Sigmoid colon (tissue), 7 donors: Measurements from ENCODE around the gene ALDH16A1. TPM values are rescaled to one million over a fixed set of nuclear protein-coding genes. Genes with fewer than 3 reads are reported as not detected.
A peak's percentile ranks its signal among the peaks of the same experiment; 100 is the strongest.

Source experiments
- DNase-seq: peaks from one replicate; pipeline ENCODE4 v3.0.0-alpha.2; 2019
- H3K27ac ChIP-seq, 4 donors: fragments of 200-600 bp; sonication (generic); one replicate each; pipeline ENCODE4 v1.5.1; 2016 to 2019; ENCODE audit warnings: mild to moderate bottlenecking in 1 of 4
- H3K27me3 ChIP-seq, 3 donors: fragments of 200-600 bp; sonication (generic); one replicate each; pipeline ENCODE4 v1.5.1; 2019; ENCODE audit warnings: mild to moderate bottlenecking in 1 of 3
- H3K36me3 ChIP-seq, 4 donors: fragments of 200-600 bp; sonication (generic); one replicate each; pipeline ENCODE4 v1.5.1; 2016 to 2019
- H3K4me1 ChIP-seq, 4 donors: fragments of 200-600 bp; sonication (generic); one replicate each; pipeline ENCODE4 v1.5.1; 2017 to 2019
- H3K4me3 ChIP-seq, 4 donors: fragments of 200-600 bp; sonication (generic); one replicate each; pipeline ENCODE4 v1.5.1; 2017 to 2019; ENCODE audit warnings: mild to moderate bottlenecking in 2 of 4, moderate library complexity in 1 of 4
- H3K9me3 ChIP-seq, 4 donors: fragments of 200-600 bp in 3 of 4; sonication (generic) in 3 of 4; one replicate each; pipeline versions ENCODE4 v1.5.1 to v1.6.1; 2013 to 2019
- EP300 ChIP-seq, 4 donors: sonication (generic); formaldehyde crosslinking; IDR thresholded peaks; one replicate each; pipeline ENCODE4 v1.6.1; 2017; ENCODE audit warnings: antibody characterized with exemption in 4 of 4
- POLR2A ChIP-seq, 2 donors: fragments of 450-650 bp; IDR thresholded peaks; one replicate each; pipeline ENCODE4 v1.6.1; 2016; ENCODE audit warnings: antibody characterized with exemption in 2 of 2, mild to moderate bottlenecking in 2 of 2, moderate library complexity in 2 of 2
- POLR2AphosphoS5 ChIP-seq, 4 donors: sonication (generic); formaldehyde crosslinking; IDR thresholded peaks; one replicate each; pipeline ENCODE4 v1.6.1; 2017; ENCODE audit warnings: antibody characterized with exemption in 4 of 4
- WGBS, 2 donors: extraction: QIAGEN DNeasy Blood & Tissue Kit; methylation state at CpG; one replicate each; pipeline ENCODE4 v1.1.7; 2013; 5-methylcytosine and 5-hydroxymethylcytosine counted together
- intact Hi-C: fragments of 100-400 bp; cut with DNase I; formaldehyde crosslinking; loops from one replicate; pipeline ENCODE4 v1.15.1; 2023
- polyA plus RNA-seq, 3 donors: library from polyadenylated mRNA; stranded (reverse); fragments of 200-250 nt; gene quantifications; one replicate each; pipeline ENCODE4 v1.2.3, GENCODE V29; 2013
- total RNA-seq, 4 donors: library from RNA; depleted of rRNA; stranded (reverse); fragments of >200 nt; gene quantifications; one replicate each; pipeline ENCODE4 v1.1.0, GENCODE V29; 2016
- TF ChIP-seq, protein P1 (sequence below), 4 experiments: fragments of 450-650 bp in 3 of 4; fragments of 200-600 bp in 1 of 4; IDR thresholded peaks; one replicate each; pipeline ENCODE4 v1.5.1; 2016 to 2019; ENCODE audit warnings: antibody characterized with exemption in 4 of 4, mild to moderate bottlenecking in 3 of 4, moderate library complexity in 2 of 4
- donor health status: healthy with polysubstance abuse.
- donor health status: Bipolar disorder and iron deficiency.
- donor health status: healthy.

Gene ALDH16A1
- total and polyA plus RNA-seq, 7 donors, result 14.1 to 44.2 (median 18.0) TPM

DNA sequence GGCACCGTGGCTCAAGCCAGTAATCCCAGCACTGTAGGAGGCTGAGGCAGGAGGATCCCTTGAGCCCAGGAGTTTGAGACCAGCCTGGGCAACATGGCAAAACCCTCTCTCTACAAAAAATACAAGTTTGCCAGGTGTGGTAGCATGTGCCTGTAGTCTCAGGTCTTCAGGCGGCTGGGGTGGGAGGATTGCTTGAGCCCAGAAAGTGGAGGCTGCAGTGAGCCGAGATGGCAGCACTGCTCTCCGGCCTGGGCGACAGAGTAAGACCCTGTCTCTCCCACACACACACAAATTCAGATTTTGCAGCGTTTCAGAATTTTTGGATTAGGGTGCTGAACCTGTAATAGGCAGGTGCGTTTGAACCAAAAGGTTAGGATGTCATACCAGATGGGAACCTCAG, 45.5 kb downstream of the ALDH16A1 start:
- H3K36me3 ChIP-seq, result peaks cover 27 to 31% (median 29%) of the 10 kb centered on the region in 4 donors
- DNase-seq, result no peak
- H3K9me3 ChIP-seq, result no peaks in the 10 kb centered on the region
- no peak overlapping the region for H3K4me3 ChIP-seq
- no peaks in the 10 kb centered on the region for H3K27me3 ChIP-seq
- intact Hi-C loops, result loop anchor here (5.0 kb wide), 2 partner anchors 179 to 379 kb away; partner anchors contain the start of genes AKT1S1, PRMT1 and TBC1D17
- H3K27ac ChIP-seq, result no peak overlapping the region
- peaks cover 0 to 46% (median 34%) of the 10 kb centered on the region in 4 donors for H3K4me1 ChIP-seq
- TF ChIP-seq EP300 (IDR thresholded peaks at IDR 0.05) (no peak), POLR2A (IDR thresholded peaks at IDR 0.05) (no peak), POLR2AphosphoS5 (IDR thresholded peaks at IDR 0.05) (no peak)
- TF ChIP-seq, protein P1, sequence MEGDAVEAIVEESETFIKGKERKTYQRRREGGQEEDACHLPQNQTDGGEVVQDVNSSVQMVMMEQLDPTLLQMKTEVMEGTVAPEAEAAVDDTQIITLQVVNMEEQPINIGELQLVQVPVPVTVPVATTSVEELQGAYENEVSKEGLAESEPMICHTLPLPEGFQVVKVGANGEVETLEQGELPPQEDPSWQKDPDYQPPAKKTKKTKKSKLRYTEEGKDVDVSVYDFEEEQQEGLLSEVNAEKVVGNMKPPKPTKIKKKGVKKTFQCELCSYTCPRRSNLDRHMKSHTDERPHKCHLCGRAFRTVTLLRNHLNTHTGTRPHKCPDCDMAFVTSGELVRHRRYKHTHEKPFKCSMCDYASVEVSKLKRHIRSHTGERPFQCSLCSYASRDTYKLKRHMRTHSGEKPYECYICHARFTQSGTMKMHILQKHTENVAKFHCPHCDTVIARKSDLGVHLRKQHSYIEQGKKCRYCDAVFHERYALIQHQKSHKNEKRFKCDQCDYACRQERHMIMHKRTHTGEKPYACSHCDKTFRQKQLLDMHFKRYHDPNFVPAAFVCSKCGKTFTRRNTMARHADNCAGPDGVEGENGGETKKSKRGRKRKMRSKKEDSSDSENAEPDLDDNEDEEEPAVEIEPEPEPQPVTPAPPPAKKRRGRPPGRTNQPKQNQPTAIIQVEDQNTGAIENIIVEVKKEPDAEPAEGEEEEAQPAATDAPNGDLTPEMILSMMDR (IDR thresholded peaks at IDR 0.05), result no peak
- WGBS, 2 donors, result 72 to 73% methylated on average over 7 of the region's 7 CpGs

DNA sequence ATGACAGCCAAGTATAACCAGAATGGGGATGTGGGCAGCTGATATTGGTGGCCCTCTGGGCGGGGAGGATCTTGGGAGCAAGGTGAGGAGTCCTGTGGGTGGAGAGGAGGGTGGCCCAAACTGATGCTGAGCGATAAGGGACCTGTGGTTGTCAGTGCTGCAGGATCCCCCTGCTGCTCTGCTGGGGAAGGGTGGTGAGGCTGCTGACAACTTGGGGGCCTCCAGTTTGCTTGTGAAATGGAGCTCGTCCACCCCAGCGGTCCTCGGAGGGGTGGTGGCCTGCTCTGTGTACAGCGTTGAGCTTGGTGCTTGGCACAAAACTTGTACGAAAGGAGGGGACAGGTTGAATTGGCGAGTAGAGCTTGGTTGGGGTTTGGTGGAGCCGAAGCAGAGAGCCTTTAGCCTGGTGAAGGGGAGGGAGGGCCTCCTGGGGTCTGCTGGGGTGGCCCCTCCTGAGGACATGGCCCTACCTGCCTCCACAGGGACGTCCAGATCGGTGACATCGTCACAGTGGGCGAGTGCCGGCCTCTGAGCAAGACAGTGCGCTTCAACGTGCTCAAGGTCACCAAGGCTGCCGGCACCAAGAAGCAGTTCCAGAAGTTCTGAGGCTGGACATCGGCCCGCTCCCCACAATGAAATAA, 46.1 kb downstream of the ALDH16A1 start:
- H3K4me3 ChIP-seq, result no peak overlapping the region
- H3K9me3 ChIP-seq, result no peaks in the 10 kb centered on the region
- no peaks in the 10 kb centered on the region for H3K27me3 ChIP-seq
- intact Hi-C loops, result loop anchor here (5.0 kb wide), 2 partner anchors 178 to 378 kb away; partner anchors contain the start of genes AKT1S1, PRMT1 and TBC1D17
- WGBS, 2 donors, result 66 to 69% methylated on average over 19 of the region's 19 CpGs
- peak overlapping the region in 1 of 4 donors; percentile 5 for H3K27ac ChIP-seq
- H3K4me1 ChIP-seq, result peaks cover 0 to 46% (median 34%) of the 10 kb centered on the region in 4 donors
- no peak for DNase-seq
- TF ChIP-seq POLR2AphosphoS5 (IDR thresholded peaks at IDR 0.05) (no peak), EP300 (IDR thresholded peaks at IDR 0.05) (no peak), POLR2A (IDR thresholded peaks at IDR 0.05) (no peak)
- TF ChIP-seq, protein P1 (IDR thresholded peaks at IDR 0.05), result no peak
- peaks cover 27 to 31% (median 29%) of the 10 kb centered on the region in 4 donors for H3K36me3 ChIP-seq

DNA sequence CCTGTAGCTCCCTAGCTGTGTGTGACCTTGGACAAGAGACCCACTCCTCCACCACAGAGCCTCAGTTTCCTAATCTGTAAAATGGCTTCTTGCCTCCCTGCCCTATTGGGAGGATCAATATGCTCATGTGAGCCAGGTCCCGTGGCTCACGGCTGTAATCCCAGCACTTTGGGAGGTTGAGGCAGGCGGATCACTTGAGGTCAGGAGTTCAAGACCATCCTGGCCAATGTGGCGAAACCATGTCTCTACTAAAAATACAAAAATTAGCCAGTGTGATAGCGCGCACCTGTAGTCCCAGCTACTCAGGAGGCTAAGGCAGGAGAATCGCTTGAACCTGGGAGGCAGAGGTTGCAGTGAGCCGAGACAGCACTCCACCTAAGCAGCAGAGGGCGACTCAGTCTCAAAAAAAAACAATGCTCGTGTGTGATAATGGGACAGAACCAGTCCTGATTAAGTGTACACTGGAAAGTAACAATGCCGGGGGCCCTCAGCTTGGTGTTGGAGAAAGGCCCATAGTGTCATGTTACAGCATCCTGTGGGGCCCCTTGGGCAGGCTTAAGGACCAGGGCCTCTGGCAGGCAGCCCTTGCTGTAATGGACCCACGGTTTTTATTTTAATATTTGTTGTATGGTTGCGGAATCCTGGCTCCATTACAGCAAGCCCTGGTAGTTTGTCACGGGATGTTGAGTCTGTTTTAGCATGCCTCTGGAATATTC, 50.0 kb downstream of the ALDH16A1 start:
- Histone ChIP-seq H3K9me3 (no peaks in the 10 kb centered on the region), H3K27me3 (no peaks in the 10 kb centered on the region), H3K4me3 (no peak overlapping the region), H3K36me3 (peaks cover 18 to 22% (median 22%) of the 10 kb centered on the region in 4 donors), H3K27ac (no peak overlapping the region), H3K4me1 (peaks cover 0 to 23% (median 14%) of the 10 kb centered on the region in 4 donors)
- intact Hi-C loops, result loop anchor here (1.0 kb wide), 1 partner anchor 44 kb away; no protein-coding TSS in a partner anchor
- TF ChIP-seq, protein P1 (IDR thresholded peaks at IDR 0.05), result peak in 3 of 4 experiments; percentile 60 to 68 (median 64)
- TF ChIP-seq EP300 (IDR thresholded peaks at IDR 0.05), result no peak
- 44 to 54% methylated on average over 14 of the region's 14 CpGs for WGBS, 2 donors
- DNase-seq, result no peak

DNA sequence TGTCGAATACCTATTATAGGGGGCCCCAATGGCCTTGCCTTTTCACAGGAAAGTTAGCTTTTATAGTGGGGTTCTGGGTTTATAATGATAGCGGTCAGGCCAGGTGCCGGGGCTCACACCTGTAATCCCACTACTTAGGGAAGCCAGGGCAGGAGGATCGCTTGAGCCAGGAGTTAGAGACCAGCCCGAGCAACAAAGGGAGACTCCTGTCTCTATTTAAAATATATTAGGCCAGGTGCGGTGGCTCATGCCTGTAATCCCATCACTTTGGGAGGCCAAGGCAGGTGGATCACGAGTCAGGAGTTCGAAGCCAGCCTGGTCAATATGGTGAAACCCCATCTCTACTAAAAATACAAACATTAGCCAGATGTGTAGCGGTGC, 50.5 kb downstream of the ALDH16A1 start:
- no peaks in the 10 kb centered on the region for H3K27me3 ChIP-seq
- DNase-seq, result no peak
- intact Hi-C loops, result loop anchor here (1.0 kb wide), 1 partner anchor 44 kb away; no protein-coding TSS in a partner anchor
- no peak for TF ChIP-seq POLR2A (IDR thresholded peaks at IDR 0.05)
- no peak for TF ChIP-seq EP300 (IDR thresholded peaks at IDR 0.05)
- no peak for TF ChIP-seq POLR2AphosphoS5 (IDR thresholded peaks at IDR 0.05)
- TF ChIP-seq, protein P1 (IDR thresholded peaks at IDR 0.05), result no peak
- no peak overlapping the region for H3K4me3 ChIP-seq
- no peaks in the 10 kb centered on the region for H3K9me3 ChIP-seq
- H3K27ac ChIP-seq, result no peak overlapping the region
- WGBS, 2 donors, result 79 to 84% methylated on average over 9 of the region's 9 CpGs
- H3K36me3 ChIP-seq, result peaks cover 13 to 16% (median 16%) of the 10 kb centered on the region in 4 donors
- peaks cover 0 to 18% (median 9%) of the 10 kb centered on the region in 4 donors for H3K4me1 ChIP-seq
